ENCODE measurements around the gene BOD1L1.

The BOD1L1 gene

DNA sequence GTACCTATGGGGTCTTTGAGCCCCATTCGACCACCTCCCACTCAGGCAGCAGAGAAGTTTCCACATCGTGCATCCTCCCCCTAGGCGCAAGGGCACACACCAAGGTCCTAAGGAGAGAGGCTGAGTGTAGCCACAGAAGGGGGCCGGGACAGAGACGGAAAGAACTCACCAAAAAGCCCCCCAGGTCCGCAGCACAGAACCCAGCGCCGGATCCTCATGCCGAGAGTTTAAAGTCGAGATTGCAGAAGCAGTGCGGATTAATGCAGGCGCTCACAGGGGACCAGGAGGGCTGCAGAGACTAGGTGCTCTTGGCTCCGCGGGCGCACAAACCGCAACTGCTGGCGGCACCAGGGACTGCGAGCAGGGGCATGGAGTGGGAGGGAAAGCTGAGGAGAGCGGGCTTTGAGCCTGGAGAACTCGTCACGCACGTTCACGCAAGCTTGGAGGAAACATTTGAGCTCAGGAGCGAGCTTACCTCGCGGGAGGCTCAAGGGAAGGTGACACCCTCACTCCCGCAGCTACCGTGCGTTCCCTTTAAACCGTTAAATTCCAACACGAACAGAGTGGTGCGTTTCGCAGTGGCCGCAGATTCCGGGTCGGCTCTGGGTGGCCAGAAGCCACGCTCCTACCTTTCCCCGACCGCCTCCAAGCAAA is 91.7 kb downstream of the BOD1L1 start:
- no peak overlapping the region for H3K4me3 ChIP-seq (ENCODE audit: low read depth, low read length)
- DNase-seq (ENCODE audit: low read depth): no peak
- TF ChIP-seq, protein P1, sequence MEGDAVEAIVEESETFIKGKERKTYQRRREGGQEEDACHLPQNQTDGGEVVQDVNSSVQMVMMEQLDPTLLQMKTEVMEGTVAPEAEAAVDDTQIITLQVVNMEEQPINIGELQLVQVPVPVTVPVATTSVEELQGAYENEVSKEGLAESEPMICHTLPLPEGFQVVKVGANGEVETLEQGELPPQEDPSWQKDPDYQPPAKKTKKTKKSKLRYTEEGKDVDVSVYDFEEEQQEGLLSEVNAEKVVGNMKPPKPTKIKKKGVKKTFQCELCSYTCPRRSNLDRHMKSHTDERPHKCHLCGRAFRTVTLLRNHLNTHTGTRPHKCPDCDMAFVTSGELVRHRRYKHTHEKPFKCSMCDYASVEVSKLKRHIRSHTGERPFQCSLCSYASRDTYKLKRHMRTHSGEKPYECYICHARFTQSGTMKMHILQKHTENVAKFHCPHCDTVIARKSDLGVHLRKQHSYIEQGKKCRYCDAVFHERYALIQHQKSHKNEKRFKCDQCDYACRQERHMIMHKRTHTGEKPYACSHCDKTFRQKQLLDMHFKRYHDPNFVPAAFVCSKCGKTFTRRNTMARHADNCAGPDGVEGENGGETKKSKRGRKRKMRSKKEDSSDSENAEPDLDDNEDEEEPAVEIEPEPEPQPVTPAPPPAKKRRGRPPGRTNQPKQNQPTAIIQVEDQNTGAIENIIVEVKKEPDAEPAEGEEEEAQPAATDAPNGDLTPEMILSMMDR (conservative IDR thresholded peaks at IDR 0.05; ENCODE audit: low read depth, low read length): no peak

DNA sequence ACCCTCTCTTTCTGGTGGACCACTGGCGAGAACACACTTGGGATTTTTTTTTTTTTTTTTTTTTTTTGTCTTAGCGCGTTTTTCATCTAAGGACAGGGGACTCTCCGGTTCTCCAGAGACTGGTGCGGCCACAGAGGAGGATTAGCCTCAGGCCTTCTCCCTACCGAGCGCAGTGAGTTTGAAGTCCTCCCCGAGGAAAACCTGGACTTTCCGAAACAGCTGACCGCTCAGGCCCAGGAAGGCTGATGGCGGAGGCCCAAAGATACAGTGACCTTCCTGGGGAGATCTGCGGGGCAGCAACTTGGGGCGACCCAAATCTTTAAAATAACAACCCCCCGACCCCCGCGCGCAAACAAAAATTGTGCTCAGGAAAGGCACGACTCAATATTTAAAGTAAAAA is 92.4 kb downstream of the BOD1L1 start:
- no peak for DNase-seq (ENCODE audit: low read depth)
- no peak overlapping the region for H3K4me3 ChIP-seq (ENCODE audit: low read depth, low read length)
- TF ChIP-seq, protein P1 (conservative IDR thresholded peaks at IDR 0.05; ENCODE audit: low read depth, low read length): no peak

DNA sequence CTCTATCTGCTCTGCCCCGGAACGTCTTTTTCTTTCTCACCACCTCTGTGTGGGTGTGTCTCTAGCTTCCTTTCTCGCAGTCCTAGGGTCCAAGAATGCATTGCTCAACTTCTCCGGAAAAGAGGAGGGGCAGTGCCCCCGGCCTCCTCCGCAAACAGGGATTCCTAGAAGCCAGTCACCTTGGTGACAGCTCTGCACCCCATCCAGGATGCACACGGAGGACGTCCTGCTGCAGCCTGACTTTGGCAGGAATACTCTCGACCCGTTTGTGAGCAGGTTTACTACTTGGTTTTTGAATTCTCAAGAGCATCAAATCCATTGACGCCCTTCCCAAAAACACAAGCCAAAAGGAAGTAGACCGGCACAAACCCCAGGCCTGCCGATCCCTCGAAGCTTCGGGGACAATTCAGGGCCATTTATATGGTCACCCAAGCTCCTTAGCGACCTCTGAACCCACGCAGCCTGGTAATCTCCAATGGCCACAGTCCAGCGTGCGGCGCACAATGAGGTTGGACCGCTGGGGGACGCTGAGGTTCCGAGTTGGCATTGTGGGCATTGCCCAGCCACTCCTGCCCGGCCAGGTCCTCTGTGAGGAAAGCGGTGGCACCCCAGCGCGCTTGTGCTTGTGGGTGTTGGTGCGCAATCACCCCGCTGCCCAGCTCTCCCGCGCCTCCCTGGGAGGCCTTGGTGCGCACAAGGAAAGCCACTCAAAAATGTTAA is 93.0 kb downstream of the BOD1L1 start:
- no peak for DNase-seq (ENCODE audit: low read depth)
- TF ChIP-seq, protein P1 (conservative IDR thresholded peaks at IDR 0.05; ENCODE audit: low read depth, low read length): no peak
- H3K4me3 ChIP-seq (ENCODE audit: low read depth, low read length): no peak overlapping the region

DNA sequence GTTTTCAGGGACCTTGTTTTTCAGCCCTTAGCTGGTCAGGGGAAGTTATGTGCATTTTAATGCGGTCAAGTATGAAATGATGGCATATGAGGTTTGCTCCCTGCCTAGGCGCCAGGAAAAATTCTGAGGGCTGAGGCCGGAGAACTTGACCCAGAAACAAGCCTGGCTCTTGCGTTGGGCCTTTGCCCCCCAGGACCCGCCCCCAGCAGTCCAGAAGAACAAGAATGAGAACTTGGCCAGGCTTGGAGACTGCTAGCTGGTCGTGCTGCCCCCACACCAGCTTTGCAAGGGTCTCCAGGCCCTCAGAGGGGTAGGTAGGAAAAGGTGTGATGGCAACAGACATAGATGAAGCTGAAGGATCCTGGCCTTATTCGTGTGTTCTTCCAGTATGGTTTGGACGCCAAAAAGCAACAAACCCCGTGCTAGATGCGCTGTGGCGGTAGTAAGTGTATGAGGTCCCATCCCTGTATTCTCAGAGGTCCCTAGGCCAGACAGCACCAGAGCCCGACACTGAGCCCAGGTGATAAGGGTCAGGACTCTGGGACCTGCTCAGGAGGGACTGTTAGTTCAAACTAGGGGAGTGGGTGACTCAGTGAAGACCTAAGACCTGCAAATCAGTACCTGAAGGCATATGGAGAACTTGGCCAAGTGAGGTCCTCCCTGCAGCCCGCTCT is 93.7 kb downstream of the BOD1L1 start:
- no peak overlapping the region for H3K4me3 ChIP-seq (ENCODE audit: low read depth, low read length)

DNA sequence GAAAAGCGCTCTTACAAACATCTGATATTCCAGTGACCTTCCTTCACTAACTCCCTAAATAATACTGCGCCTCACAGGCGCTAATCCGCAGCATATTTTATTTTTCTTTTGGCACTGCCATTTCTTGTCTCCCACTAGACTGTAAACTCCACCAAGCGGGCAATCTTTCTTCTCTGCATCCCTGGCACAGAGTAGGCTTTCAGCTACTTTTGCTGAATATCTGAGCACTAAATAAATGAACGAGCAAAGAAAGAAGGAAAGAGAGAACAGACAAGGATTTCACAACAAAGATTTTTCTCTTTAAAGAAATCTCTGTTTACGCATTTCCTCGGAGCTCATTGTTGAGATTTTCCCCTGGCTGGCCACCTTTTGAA is 95.9 kb downstream of the BOD1L1 start:
- DNase-seq (ENCODE audit: low read depth): no peak
- TF ChIP-seq, protein P1 (conservative IDR thresholded peaks at IDR 0.05; ENCODE audit: low read depth, low read length): no peak
- H3K4me3 ChIP-seq (ENCODE audit: low read depth, low read length): no peak overlapping the region

More for the DNA sequence above, 93.7 kb downstream of the BOD1L1 start:
- TF ChIP-seq, protein P1 (conservative IDR thresholded peaks at IDR 0.05; ENCODE audit: low read depth, low read length): no peak
- DNase-seq (ENCODE audit: low read depth): no peak

DNA sequence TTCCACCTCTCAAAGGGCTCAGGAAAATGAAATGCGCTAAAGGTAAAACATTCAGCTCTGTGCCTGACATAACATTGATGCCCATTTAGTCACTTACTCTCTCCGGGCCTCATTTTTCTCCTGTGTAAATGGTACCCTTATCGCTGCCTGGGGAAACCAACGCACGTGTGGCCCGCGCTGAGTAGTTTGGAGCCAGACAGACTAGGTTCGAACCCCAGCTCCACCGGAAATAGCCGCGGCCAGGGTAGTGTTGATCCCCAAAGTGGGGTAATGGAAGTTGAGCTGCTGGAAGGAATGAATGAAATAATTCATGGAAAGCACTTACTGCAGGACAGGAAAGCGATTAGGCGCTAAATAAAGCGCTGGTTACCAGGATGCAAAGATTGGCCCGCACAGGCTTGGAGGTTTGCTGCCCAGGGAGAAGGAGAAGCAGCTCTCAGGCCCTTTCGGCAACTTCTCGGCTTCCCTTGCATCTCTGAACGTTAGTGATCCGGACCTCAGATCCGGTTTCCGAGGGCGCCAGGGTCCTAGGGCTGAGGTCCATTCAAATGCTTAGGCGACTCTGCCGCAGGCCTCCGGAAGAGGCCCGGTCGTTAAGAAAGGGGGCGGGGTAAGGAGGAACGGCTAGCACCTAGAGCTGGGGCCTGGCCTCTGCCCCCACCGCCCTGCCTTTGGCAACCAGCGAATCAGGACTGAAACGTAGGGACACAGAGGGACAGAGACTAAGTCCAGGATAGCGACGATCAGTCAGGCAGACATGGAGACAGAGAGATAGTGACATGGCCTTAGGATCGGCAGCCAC is 96.5 kb downstream of the BOD1L1 start:
- TF ChIP-seq, protein P1 (conservative IDR thresholded peaks at IDR 0.05; ENCODE audit: low read depth, low read length): no peak
- H3K4me3 ChIP-seq (ENCODE audit: low read depth, low read length): no peak overlapping the region
- DNase-seq (ENCODE audit: low read depth): no peak
